Adrenal gland (tissue), 5 donors: ENCODE results near the gene RALGPS1.

ENCODE experiments used
- POLR2A ChIP-seq, 2 donors: fragments of 450-650 bp; IDR thresholded peaks; one replicate each; pipeline ENCODE4 v1.6.1; 2017; ENCODE audit warnings: antibody characterized with exemption in 2 of 2, mild to moderate bottlenecking in 2 of 2, moderate library complexity in 1 of 2
- TF ChIP-seq, protein P1 (sequence below), 6 experiments: fragments of 450-650 bp in 4 of 6; fragments of 200-600 bp in 2 of 6; sonication (generic) in 1 of 6; IDR thresholded peaks; 1 replicate in 5 of 6; 2 replicates in 1 of 6; pipeline versions ENCODE4 v1.5.1 to v1.8.0; 2016 to 2021; ENCODE audit warnings: antibody characterized with exemption in 6 of 6, mild to moderate bottlenecking in 2 of 6, moderate library complexity in 1 of 6
- donor health status: DM: no; HTN: no; CAD: no.

DNA sequence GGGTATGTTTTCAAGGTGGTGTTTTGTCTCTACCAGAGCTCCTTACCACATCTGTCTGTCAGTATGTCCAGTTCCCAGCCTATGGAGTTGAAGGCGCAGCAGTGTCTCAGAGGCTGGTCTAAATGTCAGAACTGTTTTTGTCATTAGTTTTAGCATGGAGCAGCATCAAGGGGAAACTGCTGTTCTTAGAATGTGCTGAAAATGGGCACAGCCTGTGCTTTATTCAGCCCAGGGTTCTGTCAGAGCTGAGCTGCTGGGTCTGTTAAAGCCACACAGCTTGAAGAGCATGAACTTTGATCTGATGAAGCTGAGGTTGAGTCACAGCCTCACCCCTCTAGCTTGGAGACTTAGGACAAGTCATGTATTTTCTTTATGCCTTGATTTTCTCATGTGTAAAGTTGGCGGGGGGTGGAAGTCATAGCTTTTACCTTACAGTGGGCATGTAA lies 71.9 kb downstream of the RALGPS1 start:
- TF ChIP-seq, protein P1, sequence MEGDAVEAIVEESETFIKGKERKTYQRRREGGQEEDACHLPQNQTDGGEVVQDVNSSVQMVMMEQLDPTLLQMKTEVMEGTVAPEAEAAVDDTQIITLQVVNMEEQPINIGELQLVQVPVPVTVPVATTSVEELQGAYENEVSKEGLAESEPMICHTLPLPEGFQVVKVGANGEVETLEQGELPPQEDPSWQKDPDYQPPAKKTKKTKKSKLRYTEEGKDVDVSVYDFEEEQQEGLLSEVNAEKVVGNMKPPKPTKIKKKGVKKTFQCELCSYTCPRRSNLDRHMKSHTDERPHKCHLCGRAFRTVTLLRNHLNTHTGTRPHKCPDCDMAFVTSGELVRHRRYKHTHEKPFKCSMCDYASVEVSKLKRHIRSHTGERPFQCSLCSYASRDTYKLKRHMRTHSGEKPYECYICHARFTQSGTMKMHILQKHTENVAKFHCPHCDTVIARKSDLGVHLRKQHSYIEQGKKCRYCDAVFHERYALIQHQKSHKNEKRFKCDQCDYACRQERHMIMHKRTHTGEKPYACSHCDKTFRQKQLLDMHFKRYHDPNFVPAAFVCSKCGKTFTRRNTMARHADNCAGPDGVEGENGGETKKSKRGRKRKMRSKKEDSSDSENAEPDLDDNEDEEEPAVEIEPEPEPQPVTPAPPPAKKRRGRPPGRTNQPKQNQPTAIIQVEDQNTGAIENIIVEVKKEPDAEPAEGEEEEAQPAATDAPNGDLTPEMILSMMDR (IDR thresholded peaks at IDR 0.05) = no peak
- TF ChIP-seq POLR2A (IDR thresholded peaks at IDR 0.05) = no peak
